IPS-NIHi7 (cell line): ENCODE data around the gene NLRC5.
"Not testable (repeated sequence)": the region's sequence is repeated elsewhere in the genome, so short reads cannot be mapped to it uniquely, and the experiment has no call there.

Source experiments
- DNase-seq: peaks from one replicate; pipeline ENCODE4 v3.0.0; 2012; ENCODE audit warnings: mixed read lengths; ENCODE audit errors: extremely low spot score

Gene NLRC5

DNA sequence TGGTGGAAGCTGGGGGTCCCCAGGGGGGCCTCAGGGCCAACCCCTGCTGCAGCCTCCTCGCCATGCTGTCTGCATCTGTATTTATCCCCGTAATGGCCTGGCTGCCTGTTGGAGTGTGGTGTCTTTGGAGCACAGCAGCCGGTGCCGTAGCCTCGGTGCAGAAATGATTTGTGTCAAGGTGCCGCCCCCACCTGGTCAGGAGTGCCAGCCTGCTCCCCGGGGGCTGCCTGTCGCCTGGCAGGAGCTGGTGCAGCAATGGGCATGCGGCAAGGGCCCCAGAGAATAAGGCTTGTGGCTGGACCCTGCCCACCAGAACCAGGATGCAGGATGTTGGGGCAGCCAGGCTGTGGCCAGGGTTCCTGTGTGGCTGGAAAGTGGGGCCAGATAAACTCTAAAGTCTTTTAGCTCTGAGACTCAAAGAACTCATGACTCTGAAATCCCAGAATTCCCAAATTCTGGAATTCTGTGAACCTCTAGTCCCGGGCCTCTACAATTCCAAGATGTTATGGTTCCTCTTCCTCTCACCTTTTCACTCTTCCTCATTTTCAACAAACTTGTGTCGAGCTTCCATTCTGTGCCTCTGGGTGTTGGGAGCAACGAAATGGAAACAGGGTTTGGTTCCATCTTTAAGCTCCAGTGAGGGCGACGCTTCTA, 109.0 kb downstream of the NLRC5 start:
- DNase-seq, result no peak

DNA sequence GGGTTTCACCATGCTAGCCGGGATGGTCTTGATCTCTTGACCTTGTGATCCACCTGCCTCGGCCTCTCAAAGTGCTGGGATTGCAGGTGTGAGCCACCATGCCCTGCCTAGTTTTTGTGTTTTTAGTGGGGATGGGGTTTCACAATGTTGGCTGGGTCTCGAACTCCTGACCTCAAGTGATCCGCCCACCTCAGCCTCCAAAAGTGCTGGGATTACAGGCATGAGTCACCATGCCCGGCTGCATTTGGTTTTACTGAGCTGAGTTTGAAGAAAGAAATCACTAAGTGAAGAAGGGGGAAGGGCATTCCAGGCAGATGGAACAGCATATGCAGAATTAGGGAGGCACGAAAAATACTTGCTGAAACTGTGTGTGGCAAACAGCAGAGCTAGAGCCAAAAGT, 110.6 kb downstream of the NLRC5 start:
- DNase-seq, result not testable (repeated sequence)

DNA sequence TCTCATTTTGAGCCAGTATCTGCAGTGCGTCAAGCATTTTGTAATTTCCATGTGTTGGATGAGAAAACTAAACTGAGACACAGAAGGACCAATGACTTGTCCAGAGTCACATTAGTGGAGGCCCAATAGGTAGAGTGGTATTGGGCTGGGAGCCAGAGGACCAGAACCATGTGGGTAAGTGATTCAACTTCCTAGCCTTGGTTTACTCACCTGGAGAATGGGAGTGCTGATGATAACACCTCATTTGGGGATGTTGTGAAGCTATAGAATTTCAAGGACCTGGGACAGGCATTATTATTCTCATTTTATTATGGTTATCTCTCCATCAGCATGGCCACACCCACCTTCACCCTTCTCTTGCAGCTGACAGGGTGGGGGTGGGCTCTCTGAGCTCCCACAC, 111.1 kb downstream of the NLRC5 start:
- no peak for DNase-seq

DNA sequence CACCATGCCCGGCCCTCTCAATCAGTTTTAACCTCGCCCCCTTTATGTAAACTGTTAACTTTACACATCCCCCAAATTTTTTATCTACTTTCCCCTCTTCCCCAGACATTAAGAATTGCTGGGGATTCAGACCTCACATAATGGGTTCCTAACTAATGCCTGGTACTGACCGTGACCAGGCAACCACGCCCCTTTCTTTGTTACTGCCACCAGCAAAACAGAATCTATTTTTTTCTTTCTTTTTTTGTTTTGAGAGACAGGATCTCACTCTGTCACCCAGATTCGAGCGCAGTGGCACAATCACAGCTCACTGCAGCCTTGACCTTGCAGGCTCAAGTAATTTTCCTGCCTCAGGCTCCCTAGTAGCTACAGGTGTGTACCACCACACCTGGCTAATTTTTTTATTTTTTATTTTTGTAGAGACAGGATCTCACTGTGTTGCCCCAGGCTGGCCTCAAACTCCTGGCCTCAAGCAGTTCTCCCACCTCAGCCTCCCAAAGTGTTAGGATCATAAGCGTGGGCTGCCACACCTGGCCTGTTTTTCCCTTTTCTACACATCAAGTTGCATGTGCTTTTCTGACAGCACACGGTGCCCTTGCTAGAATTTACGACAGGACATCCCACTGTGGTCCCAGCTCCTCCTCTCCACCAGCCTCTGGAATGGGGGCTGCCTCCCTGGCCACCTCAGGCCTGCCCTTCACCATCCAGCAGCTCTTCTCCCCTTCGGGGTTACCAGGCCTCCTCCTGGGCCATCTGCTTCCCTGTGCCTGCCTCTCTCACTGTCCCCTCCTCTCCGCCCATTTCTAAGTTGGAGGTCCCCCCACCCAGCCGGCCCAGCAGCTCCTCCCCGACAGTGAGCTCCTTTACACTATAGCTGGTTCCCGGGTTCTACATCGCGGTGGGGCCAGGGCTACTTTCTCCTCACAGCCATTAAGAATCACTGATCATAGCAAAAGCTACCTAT, 113.8 kb downstream of the NLRC5 start:
- no peak for DNase-seq

DNA sequence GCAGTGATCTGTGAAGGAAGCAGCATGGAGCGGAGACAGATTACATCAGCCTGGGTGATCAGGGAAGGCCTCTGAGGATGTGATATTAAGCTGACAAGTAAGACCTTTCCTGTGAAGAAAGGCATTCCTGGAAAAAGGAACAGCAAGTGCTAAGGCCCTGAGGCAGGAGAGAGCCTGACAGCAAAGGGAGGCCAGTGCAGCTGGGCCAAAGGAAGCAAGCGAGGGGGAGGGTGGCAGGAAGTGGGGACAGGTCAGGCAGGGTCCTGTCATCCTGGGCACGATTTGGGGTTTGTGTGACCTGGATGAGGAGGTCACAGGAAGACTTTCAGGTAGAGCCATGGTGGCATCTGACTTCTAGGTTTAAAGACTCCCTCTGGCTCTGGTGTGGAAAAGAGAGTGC, 115.3 kb downstream of the NLRC5 start:
- DNase-seq, result no peak

DNA sequence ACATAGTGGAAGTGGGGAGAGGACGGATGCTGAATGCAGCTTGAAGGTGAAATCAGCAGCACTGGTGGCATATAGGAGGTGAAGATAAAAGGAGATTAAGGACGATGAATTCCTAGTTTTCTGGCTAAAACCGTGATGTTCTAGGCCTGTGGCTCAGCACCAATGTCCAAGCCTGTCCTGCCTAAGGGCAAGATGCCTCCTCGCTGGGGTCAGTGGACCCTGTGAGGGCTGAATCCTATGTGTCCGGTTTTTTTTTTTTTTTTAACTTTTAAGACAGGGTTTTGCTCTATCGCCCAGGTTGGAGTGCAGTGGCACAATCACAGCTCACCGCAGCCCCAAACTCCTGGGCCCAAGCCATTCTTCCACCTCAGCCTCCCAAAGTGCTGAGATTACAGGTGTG, 115.8 kb downstream of the NLRC5 start:
- DNase-seq, result no peak

DNA sequence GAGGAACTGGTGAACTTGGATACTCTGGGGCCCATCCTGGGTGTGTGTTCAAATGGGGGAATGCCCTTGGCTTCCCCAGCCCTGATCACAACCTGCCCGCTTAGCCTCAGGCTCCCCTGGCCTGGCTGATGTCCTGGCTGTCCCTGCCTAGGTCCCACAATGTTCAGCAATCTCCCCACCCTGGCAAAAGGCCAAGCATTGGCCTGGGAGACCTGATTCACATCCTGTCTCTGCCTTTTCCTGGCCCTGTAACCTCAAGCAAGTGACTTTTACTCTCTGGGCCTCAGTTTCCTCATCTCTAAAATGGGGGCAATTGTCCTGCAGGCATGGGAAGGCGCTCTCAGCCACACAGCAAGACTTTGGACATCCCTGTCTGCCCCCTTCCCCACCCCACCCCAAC, 117.4 kb downstream of the NLRC5 start:
- no peak for DNase-seq

DNA sequence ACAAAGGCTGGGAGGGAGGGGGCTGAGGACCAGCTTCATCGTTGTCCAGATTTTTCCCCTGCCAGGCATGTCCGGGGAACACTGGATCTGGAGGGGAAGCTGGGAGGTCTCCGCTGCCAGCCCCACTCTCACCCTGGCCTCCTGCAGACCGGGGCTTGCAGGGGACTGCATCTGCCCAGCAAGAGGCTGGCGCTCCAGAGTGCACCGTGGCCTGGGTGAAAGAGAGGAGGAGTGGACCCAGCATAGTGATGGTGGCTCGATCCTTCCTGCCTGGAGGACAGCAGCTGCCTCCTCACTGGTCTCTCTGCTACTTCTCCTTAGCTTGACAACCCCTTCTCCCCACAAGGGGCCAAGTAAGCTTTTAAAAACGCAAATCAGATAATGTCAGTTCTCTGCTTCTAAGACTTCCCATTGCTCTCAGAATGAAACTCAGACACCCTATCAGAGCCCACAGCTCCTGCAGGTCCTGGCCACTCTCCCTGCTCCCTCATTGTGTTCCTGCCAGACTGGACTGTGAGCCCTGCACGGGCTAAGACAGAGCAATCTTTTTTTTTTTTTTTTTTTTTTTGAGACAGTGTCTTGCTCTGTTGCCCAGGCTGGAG, 118.1 kb downstream of the NLRC5 start:
- no peak for DNase-seq

DNA sequence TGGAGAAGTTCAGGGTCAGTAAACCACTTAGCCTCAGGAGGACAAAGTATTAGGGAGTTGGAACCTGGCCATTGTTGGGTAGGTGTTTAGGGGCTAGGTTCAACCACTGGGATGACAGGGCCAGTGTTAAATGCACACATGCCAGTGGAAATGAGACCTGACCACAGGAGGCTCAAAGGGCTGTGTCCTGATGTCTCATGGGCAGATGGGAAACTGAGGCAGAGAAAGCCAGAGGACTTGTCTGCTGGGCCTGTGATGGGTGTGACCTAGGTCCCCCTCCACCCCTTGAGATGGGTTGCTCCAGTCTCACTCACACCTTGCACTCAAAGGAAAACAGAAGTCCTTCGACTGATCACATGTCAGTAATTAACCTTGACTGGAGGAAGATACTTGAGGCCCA, 119.1 kb downstream of the NLRC5 start:
- DNase-seq, result no peak

DNA sequence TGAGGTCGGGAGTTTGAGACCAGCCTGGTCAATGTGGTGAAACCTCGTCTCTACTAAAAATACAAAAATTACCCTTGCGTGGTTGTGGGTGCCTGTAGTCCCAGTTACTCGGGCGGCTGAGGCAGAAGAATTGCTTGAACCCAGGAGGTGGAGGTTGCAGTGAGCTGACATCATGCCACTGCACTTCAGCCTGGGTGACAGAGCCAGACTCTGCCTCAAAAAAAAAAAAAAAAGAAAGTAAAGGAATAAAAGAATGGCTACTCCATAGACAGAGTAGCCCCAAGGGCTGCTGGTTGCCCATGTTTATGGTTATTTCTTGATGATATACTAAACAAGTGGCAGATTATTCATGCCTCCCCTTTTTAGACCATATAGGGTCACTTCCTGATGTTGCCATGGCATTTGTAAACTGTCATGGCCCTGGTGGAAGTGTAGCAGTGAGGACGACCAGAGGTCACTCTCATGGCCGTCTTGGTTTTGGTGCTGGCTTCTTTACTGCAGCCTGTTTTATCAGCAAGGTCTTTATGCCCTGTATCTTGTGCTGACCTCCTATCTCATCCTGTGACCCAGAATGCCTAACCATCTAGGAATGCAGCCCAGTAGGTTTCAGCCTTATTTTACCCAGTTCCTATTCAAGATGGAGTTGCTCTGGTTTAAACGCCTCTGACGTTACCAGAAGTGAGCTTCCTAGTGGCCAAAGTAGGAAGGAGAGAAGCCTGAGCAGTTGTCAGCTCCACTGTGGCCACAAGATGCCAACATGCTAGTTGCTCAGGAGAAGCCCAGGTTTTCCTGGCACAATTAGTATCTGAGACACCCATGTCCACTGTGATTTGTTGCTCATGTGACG, 120.1 kb downstream of the NLRC5 start:
- not testable (repeated sequence) for DNase-seq

DNA sequence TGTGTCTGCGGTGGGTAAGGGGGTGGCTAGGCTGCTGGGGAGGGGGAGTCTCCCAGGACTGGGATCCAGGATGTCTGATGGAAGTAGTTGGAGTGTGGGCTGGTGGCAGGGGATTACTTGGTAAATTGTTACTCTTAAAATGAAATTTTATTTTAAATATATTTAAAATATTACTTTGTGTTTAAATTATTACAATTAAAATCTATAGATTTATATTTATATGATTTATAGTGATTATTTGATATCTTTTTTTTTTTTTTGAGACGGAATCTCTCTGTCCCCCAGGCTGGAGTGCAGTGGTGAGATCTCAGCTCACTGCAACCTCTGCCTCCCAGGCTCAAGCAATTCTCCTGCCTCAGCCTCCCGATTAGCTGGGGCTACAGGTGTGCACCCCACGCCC, 121.6 kb downstream of the NLRC5 start:
- DNase-seq, result no peak

DNA sequence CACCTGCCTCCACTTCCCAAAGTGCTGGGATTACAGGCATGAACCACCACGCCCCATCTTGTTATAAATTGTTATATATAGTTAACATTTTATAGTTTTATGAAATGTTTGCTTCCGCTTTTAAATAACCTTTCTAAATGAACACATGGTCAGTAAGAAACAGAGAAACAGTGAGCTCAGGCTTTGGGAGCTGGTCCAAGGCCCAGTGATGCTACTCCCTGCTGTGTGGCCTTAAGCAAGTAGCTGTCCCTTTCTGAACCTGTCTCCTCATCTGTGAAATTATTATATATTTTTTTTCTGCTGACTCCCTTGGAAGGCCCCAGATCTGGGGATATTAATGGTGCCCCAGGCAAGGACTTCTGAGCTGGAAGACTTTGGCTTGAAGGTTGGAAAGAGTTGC, 122.1 kb downstream of the NLRC5 start:
- DNase-seq, result no peak

DNA sequence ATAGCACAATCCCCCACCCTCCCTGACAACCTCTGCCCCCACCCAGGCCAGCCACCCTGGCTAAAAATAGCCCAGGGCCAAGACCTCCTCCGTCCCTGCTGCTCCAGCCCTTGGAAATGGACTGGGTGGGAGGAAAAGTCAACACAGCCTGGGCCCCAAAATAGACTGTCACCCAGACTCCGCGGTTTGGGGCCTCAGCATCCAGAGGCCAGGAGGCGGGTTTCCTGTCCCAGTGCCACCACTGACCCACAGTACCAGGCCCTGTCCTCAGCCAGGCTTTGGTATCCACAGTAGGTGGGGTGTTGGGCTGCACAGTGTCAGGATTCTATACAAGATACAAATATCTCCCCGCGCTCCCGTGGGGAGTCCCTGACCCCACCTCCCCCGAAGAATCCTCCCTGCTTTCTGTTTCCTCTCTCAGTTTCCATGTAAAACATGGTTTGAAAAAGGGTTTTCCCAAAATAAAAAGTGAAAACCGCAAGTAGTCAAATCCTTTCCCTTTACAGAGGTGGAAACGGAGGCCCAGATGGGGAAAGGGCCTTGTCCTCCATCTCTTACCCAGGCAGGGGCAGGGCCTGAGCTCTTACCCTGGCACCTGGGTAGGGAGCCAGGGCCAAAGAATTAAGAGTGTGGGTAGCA, 123.2 kb downstream of the NLRC5 start:
- DNase-seq, result no peak

DNA sequence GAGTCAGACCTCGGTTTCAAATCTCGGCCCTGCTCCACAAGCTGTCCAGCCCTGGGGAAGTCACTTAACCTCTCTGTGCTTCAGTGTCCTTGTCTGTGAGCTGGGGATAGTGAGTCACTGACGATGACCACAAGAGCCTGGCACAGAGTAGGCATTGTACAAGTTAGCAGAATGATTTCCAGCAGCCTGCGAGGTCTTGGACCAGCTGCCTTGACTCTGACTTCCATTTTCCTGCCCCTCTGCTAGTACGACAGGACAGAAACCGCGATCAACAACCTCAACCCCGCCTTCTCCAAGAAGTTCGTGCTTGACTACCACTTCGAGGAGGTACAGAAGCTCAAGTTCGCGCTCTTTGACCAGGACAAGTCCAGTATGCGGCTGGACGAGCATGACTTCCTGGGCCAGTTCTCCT, 123.7 kb downstream of the NLRC5 start:
- no peak for DNase-seq

DNA sequence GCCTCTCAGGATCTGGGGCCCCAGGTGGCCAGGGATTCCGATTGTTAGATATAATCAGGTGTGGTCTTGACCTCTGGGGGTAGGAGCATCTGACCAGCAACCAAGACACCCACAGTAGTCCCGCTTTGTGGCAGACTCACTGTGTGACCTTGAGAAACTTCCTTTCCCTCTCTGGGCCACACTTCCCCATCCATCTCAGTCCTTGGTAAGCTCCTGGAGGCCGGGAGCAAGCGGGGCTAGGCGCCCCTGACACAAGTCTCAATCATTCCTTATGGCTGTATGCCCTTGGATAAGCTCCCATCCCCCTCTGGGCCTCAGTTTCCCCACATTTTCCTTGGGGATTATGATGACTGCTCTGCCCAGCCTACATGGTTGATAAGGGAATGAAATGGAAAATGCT, 124.3 kb downstream of the NLRC5 start:
- DNase-seq, result no peak

DNA sequence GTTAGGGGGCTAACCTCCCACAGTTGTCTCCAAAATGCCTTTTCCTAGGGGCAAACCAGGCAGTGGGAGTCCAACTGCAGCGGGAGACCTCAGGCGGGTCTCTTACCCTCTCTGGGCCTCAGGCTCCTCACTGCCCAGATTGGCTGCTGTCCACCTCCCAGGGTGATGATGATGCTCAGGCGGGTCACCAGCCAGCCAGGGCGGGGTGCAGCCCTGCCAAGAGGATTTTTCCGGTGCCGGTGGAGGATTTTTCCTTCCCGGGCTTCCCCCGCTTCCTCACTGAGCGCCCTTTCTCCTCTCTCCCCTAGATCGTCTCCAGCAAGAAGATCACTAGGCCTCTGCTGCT, 125.8 kb downstream of the NLRC5 start:
- no peak for DNase-seq

DNA sequence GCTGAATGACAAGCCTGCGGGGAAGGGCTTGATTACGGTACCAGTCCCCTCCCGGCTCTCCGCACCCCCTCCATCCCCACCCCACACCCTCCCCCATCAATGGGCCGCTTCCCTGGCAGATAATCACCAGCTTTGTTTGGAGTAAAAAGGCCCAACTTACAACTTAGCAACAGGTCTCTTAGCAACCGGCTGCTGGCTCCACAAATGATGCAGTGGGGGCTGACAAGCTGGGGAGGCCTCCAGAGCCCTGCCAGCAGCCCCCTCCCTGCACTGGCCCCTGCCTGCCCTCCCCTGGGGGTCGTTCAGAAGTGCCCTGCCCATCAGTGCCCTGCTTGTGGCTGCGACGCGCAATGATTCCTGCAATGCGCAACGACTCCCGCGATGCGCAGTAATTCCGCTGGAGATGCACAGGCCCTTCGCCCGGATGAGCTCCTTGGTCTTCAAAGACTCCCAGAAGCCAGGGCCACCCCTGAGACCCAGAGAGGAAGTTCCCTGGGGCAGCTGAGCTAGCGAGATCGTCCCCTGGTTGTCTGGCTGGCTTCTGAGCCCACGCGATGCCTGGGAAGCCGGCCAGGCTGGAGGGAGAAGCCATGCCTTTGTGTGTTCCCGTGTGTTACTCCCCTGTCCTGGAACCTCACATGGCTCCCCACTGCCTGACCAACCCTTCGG, 126.3 kb downstream of the NLRC5 start:
- DNase-seq, result no peak

DNA sequence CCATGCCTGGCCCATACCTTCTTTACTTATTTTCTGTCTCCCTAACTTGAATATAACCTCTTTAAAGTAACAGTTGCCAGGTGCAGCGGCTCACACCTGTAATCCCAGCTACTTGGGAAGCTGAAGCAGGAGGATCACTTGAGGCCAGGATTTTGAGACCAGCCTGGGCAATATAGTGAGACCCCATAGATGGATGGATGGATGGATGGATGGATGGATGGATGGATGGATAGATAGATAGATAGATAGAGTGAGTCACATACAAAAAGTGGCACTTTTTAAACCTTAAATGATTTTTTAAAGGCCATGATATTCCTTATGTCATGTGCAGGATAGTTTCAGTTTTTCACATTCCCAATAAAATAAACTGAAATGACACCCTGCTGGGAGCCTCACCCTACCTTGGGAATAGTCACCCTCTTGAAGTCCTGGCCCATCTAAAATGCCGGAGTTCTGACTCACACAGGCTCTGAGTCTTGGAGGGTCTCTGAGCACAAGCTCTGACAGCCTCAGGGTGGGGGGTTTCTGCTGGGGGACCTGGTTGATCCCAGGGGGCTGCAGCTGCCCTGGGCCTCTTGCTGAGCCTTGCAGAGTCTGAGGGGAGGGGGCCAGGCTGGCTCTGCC, 129.2 kb downstream of the NLRC5 start:
- no peak for DNase-seq

DNA sequence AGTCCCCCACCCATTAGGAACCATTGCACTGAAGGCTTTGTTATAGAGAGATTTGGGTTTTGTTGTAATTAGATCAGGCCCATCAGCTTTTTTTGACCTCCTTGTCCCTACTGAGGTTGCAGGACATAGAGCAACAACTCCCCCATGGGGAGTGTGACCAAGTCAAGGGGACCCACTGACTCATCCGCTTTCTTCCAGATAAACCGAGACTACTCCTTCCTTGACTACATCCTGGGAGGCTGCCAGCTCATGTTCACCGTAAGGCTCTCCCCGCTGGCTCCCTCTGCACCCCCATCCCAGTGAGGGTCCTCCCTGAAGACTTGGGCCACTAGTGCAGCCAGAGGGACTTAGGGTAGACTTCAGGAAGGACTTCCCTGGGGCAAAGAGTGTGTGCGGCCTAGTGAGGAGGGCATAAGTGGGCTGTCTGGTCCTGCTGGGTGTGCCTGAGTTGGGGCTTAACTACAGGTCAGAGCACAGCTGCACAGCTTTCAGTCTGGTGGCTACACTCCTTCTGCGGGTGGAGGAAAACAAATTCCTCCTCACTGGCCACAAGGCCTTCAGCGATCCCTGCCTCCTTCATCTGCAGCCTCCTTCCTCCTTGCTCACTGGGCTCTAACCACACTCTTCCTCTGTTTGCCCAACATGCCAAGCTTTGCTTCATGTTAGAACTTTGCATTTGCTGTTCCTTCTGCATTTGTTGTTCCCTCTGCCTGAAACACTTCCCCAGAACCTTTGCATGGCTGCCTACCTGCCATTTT, 134.0 kb downstream of the NLRC5 start:
- DNase-seq, result no peak
